Neutrophil (primary cell): ENCODE measurements around the gene ITFG2.

ENCODE experiments used
- H3K27ac ChIP-seq: fragments of 200-600 bp; sonication (generic); 2 replicates; pipeline ENCODE4 v1.5.1; 2016; ENCODE audit warnings: mild to moderate bottlenecking, moderate library complexity
- H3K27me3 ChIP-seq: fragments of 200-600 bp; sonication (generic); 2 replicates; pipeline ENCODE4 v1.6.0; 2016; ENCODE audit warnings: mild to moderate bottlenecking
- H3K36me3 ChIP-seq: fragments of 200-600 bp; sonication (generic); 2 replicates; pipeline ENCODE4 v1.5.1; 2017
- H3K4me1 ChIP-seq, 2 experiments: fragments of 200-600 bp in 1 of 2; sonication (generic) in 1 of 2; 1 replicate in 1 of 2; 2 replicates in 1 of 2; pipeline versions ENCODE4 v1.5.1 to v1.6.1; 2013 to 2016; ENCODE audit warnings: low read depth in 1 of 2, low read length in 1 of 2, mild to moderate bottlenecking in 1 of 2, moderate library complexity in 1 of 2; ENCODE audit not compliant: control insufficient read depth in 1 of 2, insufficient read depth in 1 of 2
- H3K4me3 ChIP-seq, 2 experiments: fragments of 200-600 bp in 1 of 2; sonication (generic) in 1 of 2; 1 replicate in 1 of 2; 2 replicates in 1 of 2; pipeline ENCODE4 v1.5.1; 2013 to 2016; ENCODE audit warnings: low read depth in 1 of 2, low read length in 1 of 2, mild to moderate bottlenecking in 1 of 2, moderate library complexity in 1 of 2
- H3K9me3 ChIP-seq: fragments of 200-600 bp; sonication (generic); 2 replicates; pipeline ENCODE4 v1.5.1; 2016
- TF ChIP-seq, protein P1 (sequence below): fragments of 200-600 bp; sonication (generic); IDR thresholded peaks from 2 replicates; pipeline ENCODE4 v1.5.1; 2016; ENCODE audit warnings: antibody characterized with exemption

ITFG2 gene

DNA sequence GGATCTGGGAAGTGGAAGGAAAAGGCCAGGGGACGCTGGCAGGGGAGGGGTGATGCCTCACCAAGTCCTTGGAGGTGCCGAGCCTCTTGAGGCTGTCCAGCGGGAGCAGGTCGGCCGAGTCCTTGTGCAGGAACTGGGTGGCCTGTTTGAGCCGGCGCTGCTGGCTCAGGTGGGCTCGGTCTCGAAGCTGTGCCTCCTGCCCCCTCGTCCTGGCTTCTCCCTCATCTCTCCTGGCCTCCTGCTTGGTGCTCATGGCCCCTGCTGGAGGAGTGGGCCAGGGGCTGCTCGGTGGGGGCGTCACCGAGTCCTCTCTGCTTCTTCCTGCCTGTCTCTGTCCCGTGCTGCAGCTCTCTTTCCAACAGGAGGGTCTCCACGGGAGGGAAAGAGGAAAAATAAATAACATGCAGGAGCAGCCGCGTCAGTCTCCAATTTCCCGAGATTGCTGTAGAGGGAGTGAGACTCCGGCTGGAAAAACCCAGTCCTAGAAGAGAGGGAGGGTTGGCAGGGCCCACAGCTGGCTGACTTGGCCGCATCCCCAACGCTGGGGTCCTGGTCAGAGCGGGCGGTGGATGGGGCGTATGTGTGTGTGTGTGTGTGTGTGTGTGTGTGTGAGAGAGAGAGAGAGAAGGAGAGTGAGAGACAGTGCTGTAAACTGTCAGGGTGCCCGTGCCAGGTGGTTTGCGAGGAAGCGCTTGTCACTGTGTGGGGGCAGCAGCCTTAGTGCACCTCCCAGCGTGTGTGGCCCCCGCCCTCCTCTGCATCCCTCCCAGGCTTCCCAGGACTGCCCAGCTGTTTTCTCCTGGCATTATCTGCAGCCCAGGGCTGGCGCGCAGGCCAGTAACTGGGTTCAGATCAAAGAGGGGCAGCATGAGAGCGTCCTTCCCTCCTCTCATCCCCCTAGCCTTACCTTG is 22.4 kb downstream of the ITFG2 start, which contains the start of gene NRIP2:
NRIP2 (minus strand) TSS at position 455 of the 911 bp plus-strand sequence; CDS start at position 403, 52 bp downstream.
- peaks cover 10% of the 10 kb centered on the region for H3K27me3 ChIP-seq
- TF ChIP-seq, protein P1, sequence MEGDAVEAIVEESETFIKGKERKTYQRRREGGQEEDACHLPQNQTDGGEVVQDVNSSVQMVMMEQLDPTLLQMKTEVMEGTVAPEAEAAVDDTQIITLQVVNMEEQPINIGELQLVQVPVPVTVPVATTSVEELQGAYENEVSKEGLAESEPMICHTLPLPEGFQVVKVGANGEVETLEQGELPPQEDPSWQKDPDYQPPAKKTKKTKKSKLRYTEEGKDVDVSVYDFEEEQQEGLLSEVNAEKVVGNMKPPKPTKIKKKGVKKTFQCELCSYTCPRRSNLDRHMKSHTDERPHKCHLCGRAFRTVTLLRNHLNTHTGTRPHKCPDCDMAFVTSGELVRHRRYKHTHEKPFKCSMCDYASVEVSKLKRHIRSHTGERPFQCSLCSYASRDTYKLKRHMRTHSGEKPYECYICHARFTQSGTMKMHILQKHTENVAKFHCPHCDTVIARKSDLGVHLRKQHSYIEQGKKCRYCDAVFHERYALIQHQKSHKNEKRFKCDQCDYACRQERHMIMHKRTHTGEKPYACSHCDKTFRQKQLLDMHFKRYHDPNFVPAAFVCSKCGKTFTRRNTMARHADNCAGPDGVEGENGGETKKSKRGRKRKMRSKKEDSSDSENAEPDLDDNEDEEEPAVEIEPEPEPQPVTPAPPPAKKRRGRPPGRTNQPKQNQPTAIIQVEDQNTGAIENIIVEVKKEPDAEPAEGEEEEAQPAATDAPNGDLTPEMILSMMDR, result no peak
- no peaks in the 10 kb centered on the region for H3K36me3 ChIP-seq
- no peaks in the 10 kb centered on the region for H3K9me3 ChIP-seq
- H3K4me3 ChIP-seq, result no peak within 1 kb of the TSS
- peaks cover 6 to 7% of the 10 kb centered on the region in 2 experiments for H3K4me1 ChIP-seq
- no peak within 1 kb of the TSS for H3K27ac ChIP-seq

DNA sequence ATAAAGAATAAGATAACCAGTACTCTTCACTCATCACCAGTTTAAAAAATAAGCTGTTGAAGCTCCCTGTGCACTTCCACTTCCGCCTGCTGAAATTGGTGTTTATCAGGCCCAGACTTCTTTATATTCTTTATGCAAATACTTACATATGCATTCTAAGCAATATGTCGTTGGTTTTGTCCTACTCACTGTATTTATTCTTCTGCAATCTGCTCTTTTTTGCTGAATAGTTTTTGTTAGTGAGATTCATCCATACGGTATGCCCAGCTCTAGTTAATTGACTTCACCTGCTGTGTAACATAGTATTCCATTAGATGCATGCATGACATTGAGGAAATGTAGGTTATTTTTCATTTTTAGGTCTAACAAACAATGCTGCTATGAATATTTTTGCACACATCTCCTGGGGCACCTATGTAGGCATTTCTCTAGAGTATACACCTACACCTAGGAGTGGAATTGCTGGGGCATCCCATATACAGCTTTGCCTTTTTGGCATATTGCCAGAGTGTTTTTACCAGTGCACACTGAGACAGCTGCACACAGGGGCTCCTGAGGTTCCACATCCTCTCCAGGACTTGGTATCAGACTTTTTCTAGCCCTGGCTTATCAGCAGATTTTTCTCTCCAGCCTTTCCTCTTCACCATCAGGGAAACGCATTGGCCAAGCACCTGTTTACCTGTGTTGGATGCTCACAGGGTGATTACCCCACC is 23.4 kb downstream of the ITFG2 start:
- Histone ChIP-seq H3K9me3 (no peaks in the 10 kb centered on the region), H3K27me3 (peaks cover 10% of the 10 kb centered on the region), H3K4me1 (peaks cover 6 to 7% of the 10 kb centered on the region in 2 experiments), H3K27ac (no peak overlapping the region), H3K4me3 (no peak overlapping the region), H3K36me3 (no peaks in the 10 kb centered on the region)
- TF ChIP-seq, protein P1, result no peak

DNA sequence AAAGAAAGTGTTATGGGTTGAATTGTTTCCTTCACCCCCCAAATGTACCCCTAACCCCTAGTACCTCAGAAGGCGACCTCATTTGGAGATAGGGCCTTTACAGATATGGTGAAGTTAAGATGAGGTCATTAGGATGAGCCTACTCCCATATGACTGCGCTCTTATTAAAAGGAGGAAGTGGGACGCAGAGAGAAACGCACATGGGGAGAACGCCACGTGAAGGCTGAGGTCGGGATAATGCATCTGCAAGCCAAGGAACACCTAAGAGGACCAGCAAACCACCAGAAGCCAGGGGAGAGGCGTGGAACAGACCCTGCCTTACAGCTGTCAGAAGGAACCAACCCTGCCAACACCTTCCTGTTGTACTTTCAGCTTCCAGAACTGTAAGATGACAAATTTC is 24.1 kb downstream of the ITFG2 start:
- H3K27ac ChIP-seq, result no peak overlapping the region
- no peaks in the 10 kb centered on the region for H3K9me3 ChIP-seq
- peaks cover 6 to 7% of the 10 kb centered on the region in 2 experiments for H3K4me1 ChIP-seq
- no peak overlapping the region for H3K4me3 ChIP-seq
- peaks cover 10% of the 10 kb centered on the region for H3K27me3 ChIP-seq
- TF ChIP-seq, protein P1, result no peak
- H3K36me3 ChIP-seq, result no peaks in the 10 kb centered on the region

DNA sequence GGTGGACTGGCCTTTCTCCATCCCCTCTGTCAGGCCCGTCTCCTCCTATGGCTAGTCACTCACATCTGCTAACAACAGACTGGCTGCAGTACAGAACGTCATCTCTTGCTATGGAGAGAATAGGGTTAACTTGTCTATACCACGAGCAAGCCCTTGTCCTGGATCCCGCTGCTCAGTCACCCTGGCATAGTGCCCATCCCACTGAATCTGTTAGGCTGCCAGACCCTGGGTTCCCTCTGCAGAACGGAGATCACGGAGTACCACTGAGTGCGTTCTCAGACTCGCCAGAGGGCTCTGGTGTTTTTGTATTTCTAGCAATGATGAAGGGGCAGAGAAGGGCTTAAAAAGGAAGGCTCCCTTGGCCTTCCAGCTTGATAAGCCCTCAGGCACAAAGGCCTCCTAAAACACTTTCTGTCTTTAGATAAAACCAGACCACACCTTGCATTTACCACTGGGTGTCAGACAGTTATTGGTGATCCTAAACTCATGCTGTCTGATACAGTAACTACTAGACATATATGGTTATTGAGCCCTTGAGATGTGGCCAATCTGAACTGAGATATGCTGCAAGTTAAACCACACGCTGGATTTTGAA is 28.7 kb downstream of the ITFG2 start:
- no peaks in the 10 kb centered on the region for H3K36me3 ChIP-seq
- H3K4me1 ChIP-seq, result peaks cover 6 to 7% of the 10 kb centered on the region in 2 experiments
- no peak overlapping the region for H3K4me3 ChIP-seq
- TF ChIP-seq, protein P1, result no peak
- no peaks in the 10 kb centered on the region for H3K27me3 ChIP-seq
- no peak overlapping the region for H3K27ac ChIP-seq
- H3K9me3 ChIP-seq, result no peaks in the 10 kb centered on the region

DNA sequence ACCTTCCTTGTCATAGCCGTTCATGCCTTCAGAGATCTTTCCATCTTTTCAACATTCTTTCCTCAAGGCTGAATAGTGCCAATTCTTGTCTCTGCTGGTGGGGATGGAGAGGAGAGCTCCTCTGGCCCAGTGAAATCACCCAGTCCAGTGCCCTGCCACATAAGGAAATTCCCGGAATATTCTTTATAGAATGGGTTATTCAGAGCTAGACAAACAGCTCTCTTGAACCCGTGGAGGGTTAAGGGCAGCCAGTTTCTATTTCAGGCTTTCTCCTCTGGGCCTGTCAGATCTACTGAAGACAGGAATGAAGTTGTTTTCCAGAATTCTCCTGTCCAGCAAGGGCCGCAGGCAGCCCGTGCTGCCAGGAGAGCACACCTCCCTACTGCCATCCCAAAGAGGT is 30.5 kb downstream of the ITFG2 start:
- no peaks in the 10 kb centered on the region for H3K4me1 ChIP-seq
- H3K27me3 ChIP-seq, result no peaks in the 10 kb centered on the region
- TF ChIP-seq, protein P1, result no peak

More for the DNA sequence above, 30.5 kb downstream of the ITFG2 start:
- Histone ChIP-seq H3K4me3 (no peak overlapping the region), H3K9me3 (no peaks in the 10 kb centered on the region), H3K27ac (no peak overlapping the region), H3K36me3 (no peaks in the 10 kb centered on the region)
